H1 (cell line): Measurements from ENCODE around the gene ADAM23. TPM values are rescaled to one million over a fixed set of nuclear protein-coding genes. Genes with fewer than 3 reads are reported as not detected.
A peak's percentile ranks its signal among the peaks of the same experiment; 100 is the strongest.

ENCODE experiments used
- ASH2L ChIP-seq: fragments of 200-600, 300-600 bp; sonication (generic); IDR thresholded peaks from one replicate; pipeline ENCODE4 v1.7.1; 2017; ENCODE audit warnings: low read length
- BACH1 ChIP-seq: IDR thresholded peaks from 2 replicates; pipeline ENCODE4 v1.6.1; 2012; ENCODE audit warnings: low read length, improper control_type of control experiment
- BCL11A ChIP-seq, 2 experiments: IDR thresholded peaks; one replicate each; pipeline ENCODE4 v1.6.1; 2011; ENCODE audit warnings: low read depth in 2 of 2, low read length in 2 of 2, mild to moderate bottlenecking in 2 of 2
- CEBPB ChIP-seq: IDR thresholded peaks from 2 replicates; pipeline ENCODE4 v1.6.1; 2012; ENCODE audit warnings: low read depth, low read length
- CHD2 ChIP-seq: IDR thresholded peaks from 2 replicates; pipeline ENCODE4 v1.6.1; 2012; ENCODE audit warnings: low read length, improper control_type of control experiment
- CREB1 ChIP-seq: IDR thresholded peaks from 2 replicates; pipeline ENCODE4 v1.6.1; 2012; ENCODE audit warnings: inconsistent platforms
- EGR1 ChIP-seq: IDR thresholded peaks from 2 replicates; pipeline ENCODE4 v1.6.1; 2011; ENCODE audit warnings: low read depth, low read length, borderline replicate concordance
- KDM1A ChIP-seq: fragments of 200-600, 300-600 bp; sonication (generic); IDR thresholded peaks from 2 replicates; pipeline ENCODE4 v1.7.1; 2016; ENCODE audit warnings: mild to moderate bottlenecking, low read length, borderline replicate concordance
- KDM4A ChIP-seq: IDR thresholded peaks from one replicate; pipeline ENCODE4 v1.7.1; 2012; ENCODE audit warnings: low read depth, mild to moderate bottlenecking, moderate library complexity, low read length, inconsistent platforms; ENCODE audit not compliant: severe bottlenecking
- MAFK ChIP-seq: IDR thresholded peaks from 2 replicates; pipeline ENCODE4 v1.6.1; 2012; ENCODE audit warnings: low read depth, mild to moderate bottlenecking, improper control_type of control experiment, low read length
- POLR2A ChIP-seq, 2 experiments: IDR thresholded peaks; 1 replicate in 1 of 2; 2 replicates in 1 of 2; pipeline ENCODE4 v1.6.1; 2011; ENCODE audit warnings: low read depth in 2 of 2, low read length in 2 of 2, mild to moderate bottlenecking in 2 of 2; ENCODE audit errors: control extremely low read depth in 1 of 2
- RFX5 ChIP-seq: IDR thresholded peaks from 2 replicates; pipeline ENCODE4 v1.6.1; 2011; ENCODE audit warnings: low read depth, low read length, improper control_type of control experiment, borderline replicate concordance
- RNF2 ChIP-seq: fragments of 200-900, 300-1000 bp; sonication (generic); IDR thresholded peaks from 2 replicates; pipeline ENCODE4 v1.7.1; 2016; ENCODE audit warnings: borderline replicate concordance, low read depth, mild to moderate bottlenecking, antibody characterized with exemption, low read length; ENCODE audit not compliant: poor library complexity, severe bottlenecking; ENCODE audit errors: missing control alignments
- SIRT6 ChIP-seq: IDR thresholded peaks from one replicate; pipeline ENCODE4 v1.7.1; 2012; ENCODE audit warnings: low read length, inconsistent platforms
- SUZ12 ChIP-seq: fragments of 200-600 bp; sonication (generic); IDR thresholded peaks from 2 replicates; pipeline ENCODE4 v1.6.1; 2012; ENCODE audit warnings: mild to moderate bottlenecking, inconsistent platforms, low read length, moderate library complexity, mixed read lengths
- TAF1 ChIP-seq: IDR thresholded peaks from 2 replicates; pipeline ENCODE4 v1.6.1; 2011; ENCODE audit warnings: mild to moderate bottlenecking, low read depth, low read length
- TBP ChIP-seq: IDR thresholded peaks from 2 replicates; pipeline ENCODE4 v1.6.1; 2011; ENCODE audit warnings: low read depth, low read length, improper control_type of control experiment
- TCF12 ChIP-seq: IDR thresholded peaks from 2 replicates; pipeline ENCODE4 v1.6.1; 2011; ENCODE audit warnings: low read depth, mild to moderate bottlenecking, low read length
- YY1 ChIP-seq: IDR thresholded peaks from 2 replicates; pipeline ENCODE4 v1.6.1; 2011; ENCODE audit warnings: low read depth, mild to moderate bottlenecking, low read length
- polyA plus RNA-seq, 7 experiments: library from polyadenylated mRNA; depleted of rRNA in 3 of 7; stranded (reverse) in 5 of 7; unstranded in 2 of 7; fragments of >200 nt in 5 of 7; fragments of 200-250 nt in 2 of 7; gene quantifications; 1 replicate in 5 of 7; 2 replicates in 1 of 7; 4 replicates in 1 of 7; pipeline versions ENCODE4 v1.2.1 to v1.2.3, GENCODE V29; 2011 to 2013; ENCODE audit warnings: missing spikeins in 2 of 7, mixed read lengths in 2 of 7
- total RNA-seq: library from RNA; stranded (reverse); fragmentation: NEBNext Ultra II Directional; extraction: Animal tissue kit (Norgen Biotek cat#: 25700); gene quantifications from 2 replicates; pipeline ENCODE4 v1.2.1, GENCODE V29; 2021

ADAM23 gene
- total and polyA plus RNA-seq, 2 of the 8 experiments (the other 6 are each of a cell fraction or from before 2014, with no cell fraction given): 9.9 to 20.8 TPM

GRCh38 chr2:206642075-206643025 is 199.0 kb downstream of the ADAM23 start, which contains the start of gene FAM237A (continued):
- no peak for TF ChIP-seq POLR2A (IDR thresholded peaks at IDR 0.05; ENCODE audit: control extremely low read depth in 1 of 2, low read depth in 2 of 2, low read length in 2 of 2)
- TF ChIP-seq TAF1: no peak
- no peak for TF ChIP-seq BCL11A (IDR thresholded peaks at IDR 0.05; ENCODE audit: low read depth in 2 of 2, low read length in 2 of 2)
- TF ChIP-seq RFX5: no peak
- no peak for TF ChIP-seq TCF12
- peak; percentile 84 for TF ChIP-seq ASH2L
- no peak for TF ChIP-seq MAFK
- no peak for TF ChIP-seq BACH1
- peak; percentile 41 for TF ChIP-seq RNF2
- no peak for TF ChIP-seq YY1
- peak; percentile 73; the same call in 1 of the 2 replicates for TF ChIP-seq SUZ12
- peak; percentile 87 for TF ChIP-seq KDM4A
- TF ChIP-seq KDM1A: no peak
- TF ChIP-seq EGR1: no peak
- TF ChIP-seq SIRT6: no peak
- TF ChIP-seq CEBPB: no peak
- no peak for TF ChIP-seq CREB1
- TF ChIP-seq TBP: no peak
- no peak for TF ChIP-seq CHD2
